Measurements from ENCODE around the gene ITIH3.

DNA sequence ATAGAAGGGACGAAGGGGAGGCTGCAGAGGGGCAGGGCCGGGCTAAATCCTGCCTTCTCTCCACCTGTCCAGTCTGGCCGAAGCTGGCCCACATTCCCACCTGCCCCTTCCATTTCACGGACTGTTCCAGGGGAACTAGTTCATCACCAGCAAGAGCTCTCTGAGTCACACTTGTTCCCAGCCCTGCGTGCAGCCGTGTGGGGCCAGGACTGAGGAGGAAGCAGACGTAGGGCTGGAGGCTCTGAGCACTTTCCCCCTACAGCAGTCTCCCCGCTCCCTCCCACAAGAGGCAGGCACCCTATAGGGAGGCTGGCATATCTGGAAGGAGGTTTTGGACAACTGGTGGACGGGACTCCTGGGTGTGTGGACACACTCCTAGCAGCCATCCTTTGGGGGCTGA, 32.8 kb downstream of the ITIH3 start:
- TF ChIP-seq, protein P1, sequence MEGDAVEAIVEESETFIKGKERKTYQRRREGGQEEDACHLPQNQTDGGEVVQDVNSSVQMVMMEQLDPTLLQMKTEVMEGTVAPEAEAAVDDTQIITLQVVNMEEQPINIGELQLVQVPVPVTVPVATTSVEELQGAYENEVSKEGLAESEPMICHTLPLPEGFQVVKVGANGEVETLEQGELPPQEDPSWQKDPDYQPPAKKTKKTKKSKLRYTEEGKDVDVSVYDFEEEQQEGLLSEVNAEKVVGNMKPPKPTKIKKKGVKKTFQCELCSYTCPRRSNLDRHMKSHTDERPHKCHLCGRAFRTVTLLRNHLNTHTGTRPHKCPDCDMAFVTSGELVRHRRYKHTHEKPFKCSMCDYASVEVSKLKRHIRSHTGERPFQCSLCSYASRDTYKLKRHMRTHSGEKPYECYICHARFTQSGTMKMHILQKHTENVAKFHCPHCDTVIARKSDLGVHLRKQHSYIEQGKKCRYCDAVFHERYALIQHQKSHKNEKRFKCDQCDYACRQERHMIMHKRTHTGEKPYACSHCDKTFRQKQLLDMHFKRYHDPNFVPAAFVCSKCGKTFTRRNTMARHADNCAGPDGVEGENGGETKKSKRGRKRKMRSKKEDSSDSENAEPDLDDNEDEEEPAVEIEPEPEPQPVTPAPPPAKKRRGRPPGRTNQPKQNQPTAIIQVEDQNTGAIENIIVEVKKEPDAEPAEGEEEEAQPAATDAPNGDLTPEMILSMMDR (IDR thresholded peaks at IDR 0.05): no peak
- TF ChIP-seq POLR2A (IDR thresholded peaks at IDR 0.05): no peak
